A549 treated with CpdA at 1 μM for 4 hours (cell line): ENCODE results near the gene IGBP1. TPM values are rescaled to one million over a fixed set of nuclear protein-coding genes. Genes with fewer than 3 reads are reported as not detected.

Experiments
- total RNA-seq: library from RNA; stranded (reverse); fragments of 200-300 nt; extraction: Qiagen RNA extraction; gene quantifications from 5 replicates; pipeline ENCODE4 v1.2.3, GENCODE V29; 2022; ENCODE audit warnings: low read depth

IGBP1 gene
- 58.4 to 70.3 TPM (median 66.8 TPM) in 5 replicates for total RNA-seq

DNA sequence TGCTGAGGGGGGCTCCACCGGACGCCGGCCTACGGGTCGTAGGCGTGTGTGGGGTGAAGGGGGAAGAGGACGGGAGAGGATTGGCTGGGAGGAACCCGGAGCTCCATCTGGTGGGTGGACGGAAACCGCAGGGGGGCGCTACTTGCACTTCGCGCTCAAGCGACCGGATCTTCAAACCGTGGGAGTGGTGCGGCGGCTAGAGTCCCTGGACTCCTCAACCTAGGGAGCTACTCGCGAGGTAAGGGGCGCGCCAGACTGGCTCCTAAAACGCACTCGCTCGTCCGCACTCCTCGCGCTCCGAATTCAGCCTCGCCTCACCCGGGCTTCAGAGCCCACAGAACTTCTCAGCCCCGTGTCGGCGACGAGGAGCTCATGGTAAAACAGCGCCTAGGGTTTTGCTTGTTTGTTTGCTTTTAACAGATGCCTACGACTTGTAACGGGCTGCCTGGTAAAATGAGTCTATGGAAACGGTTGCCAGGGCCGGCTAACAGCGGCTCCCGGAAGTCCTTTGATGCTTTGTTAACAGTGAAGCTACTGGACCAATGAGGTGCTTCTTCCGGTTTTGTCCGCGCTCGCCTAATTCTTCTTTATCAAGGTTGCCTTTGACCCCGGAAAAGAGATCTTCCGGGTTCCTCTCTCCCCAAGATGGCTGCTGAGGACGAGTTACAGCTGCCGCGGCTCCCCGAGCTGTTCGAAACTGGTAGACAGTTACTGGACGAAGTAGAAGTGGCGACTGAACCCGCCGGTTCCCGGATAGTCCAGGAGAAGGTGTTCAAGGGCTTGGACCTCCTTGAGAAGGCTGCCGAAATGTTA, at the start of gene IGBP1:
Gene IGBP1, plus strand, starts transcription at position 145 of the 813 bp plus-strand sequence. Its CDS starts 501 bp downstream, at position 646.

DNA sequence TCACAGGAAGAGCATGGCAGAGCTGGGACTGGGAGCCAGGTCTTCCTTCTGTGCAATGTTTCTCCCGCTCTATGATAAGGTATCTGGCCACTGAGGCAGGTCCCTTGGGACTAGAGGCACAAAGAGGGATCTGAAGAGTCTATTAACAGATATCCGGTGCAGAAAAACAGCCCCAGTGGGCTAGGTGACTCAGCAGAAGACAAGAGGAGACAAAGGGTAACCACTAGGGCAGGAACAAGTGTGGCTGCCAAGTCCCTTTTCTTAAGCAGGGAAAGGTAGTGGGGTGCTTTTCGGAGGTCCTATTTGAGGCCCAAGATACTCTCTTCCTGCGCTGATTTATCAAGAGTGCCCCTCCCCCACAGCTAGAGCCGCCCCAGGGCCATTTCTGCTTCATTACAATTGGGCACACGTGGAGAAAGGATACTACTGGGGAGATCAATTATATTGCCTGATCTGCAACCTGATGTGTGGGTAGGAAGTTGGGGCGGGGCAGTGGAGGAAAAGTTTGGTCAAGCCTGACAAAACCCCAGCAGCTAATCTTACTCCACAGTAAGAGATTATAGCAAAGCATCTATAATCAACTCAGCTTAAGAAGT, 43.8 kb downstream of the IGBP1 start, which contains the start of gene DGAT2L6:
Gene DGAT2L6, plus strand, starts transcription at position 546 of the 596 bp plus-strand sequence. CDS start 100 bp downstream, outside the sequence.

Other genes with a start within 250 kb of the IGBP1 start
- not detected in 5 replicates for gene AWAT2, start 83.5 kb upstream of the IGBP1 start, total RNA-seq
- not detected in 5 replicates for gene OTUD6A, start 71.0 kb upstream of the IGBP1 start, total RNA-seq
- not detected in 5 replicates for gene DGAT2L6, start 44.0 kb downstream of the IGBP1 start, total RNA-seq
- not detected in 5 replicates for gene AWAT1, start 101.2 kb downstream of the IGBP1 start, total RNA-seq
- gene P2RY4, start 126.8 kb downstream of the IGBP1 start, total RNA-seq, result 0.03 TPM in 1 of 5 replicates, not detected in the others
- not detected in 5 replicates for gene ARR3, start 134.9 kb downstream of the IGBP1 start, total RNA-seq
- gene RAB41, start 148.7 kb downstream of the IGBP1 start, total RNA-seq, result not detected in 5 replicates
- 87.8 to 109 TPM (median 91.9 TPM) in 5 replicates for gene PDZD11, start 156.5 kb downstream of the IGBP1 start, total RNA-seq
- gene KIF4A, start 156.7 kb downstream of the IGBP1 start, total RNA-seq, result 26.9 to 30.4 TPM (median 28.7 TPM) in 5 replicates